Stomach smooth muscle (tissue), 2 donors: Measurements from ENCODE around the gene ZMYND10.

ENCODE experiments used
- H3K27ac ChIP-seq: one replicate; pipeline ENCODE4 v1.7.0; 2013; ENCODE audit warnings: mild to moderate bottlenecking, low read length, inconsistent platforms
- H3K27me3 ChIP-seq, 2 donors: one replicate each; pipeline ENCODE4 v1.7.0; 2013; ENCODE audit warnings: low read length in 2 of 2; ENCODE audit not compliant: insufficient read depth in 2 of 2, control insufficient read depth in 1 of 2
- H3K36me3 ChIP-seq, 2 donors: one replicate each; pipeline ENCODE4 v1.7.0; 2013; ENCODE audit warnings: low read length in 2 of 2; ENCODE audit not compliant: control insufficient read depth in 2 of 2, insufficient read depth in 2 of 2
- H3K4me1 ChIP-seq: one replicate; pipeline ENCODE4 v1.7.0; 2013; ENCODE audit warnings: low read length; ENCODE audit not compliant: control insufficient read depth, insufficient read depth
- H3K4me3 ChIP-seq, 2 donors: one replicate each; pipeline ENCODE4 v1.7.0; 2013; ENCODE audit warnings: low read length in 2 of 2
- H3K9ac ChIP-seq, 2 donors: one replicate each; pipeline ENCODE4 v1.7.0; 2013; ENCODE audit warnings: low read length in 2 of 2, mild to moderate bottlenecking in 1 of 2
- H3K9me3 ChIP-seq, 2 donors: one replicate each; pipeline ENCODE4 v1.7.0; 2013; ENCODE audit warnings: low read length in 2 of 2; ENCODE audit not compliant: control insufficient read depth in 2 of 2
- donor health status: healthy.
- donor health status: Pancreatic carcinoma.

ZMYND10 gene

GRCh38 chr3:50381383-50381782, 35.9 kb upstream of the ZMYND10 start:
- Histone ChIP-seq H3K9ac (no peak overlapping the region), H3K4me3 (no peak overlapping the region), H3K27me3 (no peaks in the 10 kb centered on the region), H3K27ac (no peak overlapping the region), H3K36me3 (no peaks in the 10 kb centered on the region), H3K4me1 (no peaks in the 10 kb centered on the region), H3K9me3 (no peaks in the 10 kb centered on the region)

GRCh38 chr3:50380405-50381085, 35.0 kb upstream of the ZMYND10 start:
- no peaks in the 10 kb centered on the region for H3K4me1 ChIP-seq
- no peaks in the 10 kb centered on the region for H3K27me3 ChIP-seq
- H3K4me3 ChIP-seq, result no peak overlapping the region
- no peak overlapping the region for H3K9ac ChIP-seq
- H3K9me3 ChIP-seq, result no peaks in the 10 kb centered on the region
- H3K36me3 ChIP-seq, result no peaks in the 10 kb centered on the region
- no peak overlapping the region for H3K27ac ChIP-seq

GRCh38 chr3:50378757-50379156, 33.2 kb upstream of the ZMYND10 start:
- Histone ChIP-seq H3K27ac (no peak overlapping the region), H3K4me1 (no peaks in the 10 kb centered on the region), H3K36me3 (no peaks in the 10 kb centered on the region), H3K9me3 (no peaks in the 10 kb centered on the region), H3K27me3 (no peaks in the 10 kb centered on the region), H3K4me3 (no peak overlapping the region), H3K9ac (no peak overlapping the region)

- H3K9me3 ChIP-seq, result no peaks in the 10 kb centered on the region
- H3K4me3 ChIP-seq, result no peak overlapping the region
Observed at GRCh38 chr3:50378024-50378423, 32.5 kb upstream of the ZMYND10 start.

GRCh38 chr3:50375258-50375931, 29.9 kb upstream of the ZMYND10 start:
- Histone ChIP-seq H3K9me3 (no peaks in the 10 kb centered on the region), H3K4me1 (no peaks in the 10 kb centered on the region), H3K9ac (no peak overlapping the region), H3K27ac (no peak overlapping the region), H3K4me3 (no peak overlapping the region), H3K27me3 (peaks cover 0 to 2% of the 10 kb centered on the region in 2 donors), H3K36me3 (no peaks in the 10 kb centered on the region)

More at GRCh38 chr3:50378024-50378423, 32.5 kb upstream of the ZMYND10 start:
- Histone ChIP-seq H3K27me3 (no peaks in the 10 kb centered on the region), H3K4me1 (no peaks in the 10 kb centered on the region), H3K36me3 (no peaks in the 10 kb centered on the region), H3K9ac (no peak overlapping the region), H3K27ac (no peak overlapping the region)

- no peak overlapping the region for H3K9ac ChIP-seq
- H3K36me3 ChIP-seq, result no peaks in the 10 kb centered on the region
- no peak overlapping the region for H3K27ac ChIP-seq
- no peak overlapping the region for H3K4me3 ChIP-seq
- no peaks in the 10 kb centered on the region for H3K4me1 ChIP-seq
- H3K27me3 ChIP-seq, result peaks cover 0 to 2% of the 10 kb centered on the region in 2 donors
- no peaks in the 10 kb centered on the region for H3K9me3 ChIP-seq
Observed at GRCh38 chr3:50374363-50375257, 29.1 kb upstream of the ZMYND10 start.

- no peak overlapping the region for H3K4me3 ChIP-seq
- H3K27me3 ChIP-seq, result peaks cover 0 to 4% of the 10 kb centered on the region in 2 donors
- H3K27ac ChIP-seq, result no peak overlapping the region
- no peaks in the 10 kb centered on the region for H3K36me3 ChIP-seq
- H3K4me1 ChIP-seq, result no peaks in the 10 kb centered on the region
- H3K9me3 ChIP-seq, result no peaks in the 10 kb centered on the region
- no peak overlapping the region for H3K9ac ChIP-seq
Observed at GRCh38 chr3:50373146-50374051, 27.9 kb upstream of the ZMYND10 start.

- H3K27ac ChIP-seq, result no peak overlapping the region
- no peak overlapping the region for H3K9ac ChIP-seq
- H3K36me3 ChIP-seq, result no peaks in the 10 kb centered on the region
- H3K4me1 ChIP-seq, result no peaks in the 10 kb centered on the region
- H3K9me3 ChIP-seq, result no peaks in the 10 kb centered on the region
- H3K4me3 ChIP-seq, result no peak overlapping the region
- peaks cover 0 to 4% of the 10 kb centered on the region in 2 donors for H3K27me3 ChIP-seq
Observed at GRCh38 chr3:50372349-50372748, 26.8 kb upstream of the ZMYND10 start.

- Histone ChIP-seq H3K27ac (no peak overlapping the region), H3K36me3 (no peaks in the 10 kb centered on the region), H3K9ac (no peak overlapping the region), H3K4me1 (no peaks in the 10 kb centered on the region), H3K27me3 (peaks cover 0 to 4% of the 10 kb centered on the region in 2 donors), H3K4me3 (no peak overlapping the region), H3K9me3 (no peaks in the 10 kb centered on the region)
Observed at GRCh38 chr3:50371133-50371685, 25.7 kb upstream of the ZMYND10 start.

GRCh38 chr3:50370594-50370993, 25.1 kb upstream of the ZMYND10 start:
- peaks cover 3% of the 10 kb centered on the region for H3K4me1 ChIP-seq
- H3K27ac ChIP-seq, result no peak overlapping the region
- no peak overlapping the region for H3K4me3 ChIP-seq
- H3K27me3 ChIP-seq, result peaks cover 0 to 4% of the 10 kb centered on the region in 2 donors
- no peaks in the 10 kb centered on the region for H3K9me3 ChIP-seq
- no peaks in the 10 kb centered on the region for H3K36me3 ChIP-seq
- no peak overlapping the region for H3K9ac ChIP-seq
